NOMO-1 (cell line): ENCODE data around the gene SLMAP.

Source experiments
- DNase-seq, 2 experiments: peaks; one replicate each; lab custom pipeline; 2025; ENCODE audit not compliant: unreplicated experiment in 2 of 2; lab: John Stamatoyannopoulos, UW

The SLMAP gene

GRCh38 chr3:57752307-57752706, 3.8 kb upstream of the SLMAP start:
- DNase-seq = no peak

GRCh38 chr3:57753016-57753415, 3.1 kb upstream of the SLMAP start:
- no peak for DNase-seq

- peak in 1 of 2 experiments; percentile 65 for DNase-seq
Observed at GRCh38 chr3:57755368-57755675, 787 bp upstream of the SLMAP start.

DNA sequence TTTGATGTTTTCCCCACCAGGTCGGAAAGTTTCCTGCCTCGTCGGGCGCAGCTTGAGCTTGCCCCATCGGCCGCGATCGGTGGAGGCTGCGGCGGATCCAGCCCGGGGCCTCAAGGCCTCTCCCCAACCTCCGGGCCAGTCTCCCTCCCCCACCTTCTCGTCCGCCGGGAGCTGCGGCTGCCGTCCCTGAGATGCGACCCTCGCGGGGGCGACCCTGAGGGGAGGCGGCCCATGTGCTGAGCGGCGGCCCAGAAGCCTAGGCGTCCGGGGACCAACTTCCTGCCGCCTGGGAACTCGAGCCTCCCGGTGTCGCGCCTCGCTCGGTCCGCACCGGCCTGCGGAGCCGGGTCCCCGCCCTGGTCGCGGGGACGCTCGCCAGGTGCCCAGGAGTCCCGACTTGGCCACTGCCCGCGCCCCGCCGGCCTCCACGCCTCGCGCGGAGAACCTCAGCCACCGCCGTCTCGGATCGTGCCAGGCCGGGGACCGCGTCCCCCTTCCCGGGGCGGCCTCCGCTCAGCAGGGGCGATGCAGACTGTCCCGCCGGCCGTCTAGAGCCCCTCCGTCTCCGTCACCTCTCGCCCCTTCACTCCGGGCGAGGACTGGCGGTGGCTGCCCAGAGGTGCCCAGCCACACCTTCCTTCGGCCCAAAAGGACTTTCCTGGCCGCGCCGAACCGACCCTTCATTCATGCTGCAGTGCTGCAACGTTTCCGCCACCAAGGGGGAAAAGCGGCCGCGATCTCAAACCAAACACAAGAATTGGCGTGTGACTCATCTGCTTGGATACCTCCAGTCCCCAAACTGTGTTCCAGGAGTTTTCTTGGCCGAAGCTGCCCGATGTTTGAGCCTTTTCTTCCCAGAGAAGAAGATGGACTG, 656 bp downstream of the SLMAP start:
- DNase-seq = peak; percentile 12 to 34

DNA sequence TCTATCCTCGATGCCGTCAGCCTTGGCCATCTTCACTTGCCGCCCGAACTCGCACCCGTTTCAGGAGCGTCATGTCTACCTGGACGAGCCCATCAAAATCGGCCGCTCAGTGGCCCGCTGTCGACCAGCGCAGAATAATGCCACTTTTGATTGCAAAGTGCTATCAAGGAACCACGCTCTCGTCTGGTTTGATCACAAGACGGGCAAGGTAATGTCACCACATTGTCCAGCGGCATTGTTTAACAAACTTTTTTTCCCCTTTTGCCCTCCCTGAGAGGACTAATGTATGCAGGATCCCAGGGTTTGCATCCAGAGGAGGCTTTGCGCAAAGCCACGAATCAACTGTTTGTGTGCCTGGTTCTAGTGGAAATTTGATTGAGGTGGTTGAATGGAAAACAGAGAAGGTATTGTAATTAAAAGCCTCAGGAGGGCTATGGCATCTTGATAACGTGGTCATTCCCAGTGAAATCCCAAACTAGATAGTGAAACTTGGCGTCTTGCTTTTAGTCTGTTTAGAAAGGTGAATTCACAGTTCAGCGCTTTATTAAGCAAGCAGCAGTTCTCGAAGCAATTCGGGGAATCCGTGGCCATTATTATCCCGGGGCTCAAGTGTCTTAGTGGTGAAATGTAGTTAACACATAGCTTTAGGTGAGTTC, 1.7 kb downstream of the SLMAP start:
- peak in 1 of 2 experiments; percentile 12 for DNase-seq

- DNase-seq = no peak
Observed at GRCh38 chr3:57758686-57759085, 2.6 kb downstream of the SLMAP start.

DNA sequence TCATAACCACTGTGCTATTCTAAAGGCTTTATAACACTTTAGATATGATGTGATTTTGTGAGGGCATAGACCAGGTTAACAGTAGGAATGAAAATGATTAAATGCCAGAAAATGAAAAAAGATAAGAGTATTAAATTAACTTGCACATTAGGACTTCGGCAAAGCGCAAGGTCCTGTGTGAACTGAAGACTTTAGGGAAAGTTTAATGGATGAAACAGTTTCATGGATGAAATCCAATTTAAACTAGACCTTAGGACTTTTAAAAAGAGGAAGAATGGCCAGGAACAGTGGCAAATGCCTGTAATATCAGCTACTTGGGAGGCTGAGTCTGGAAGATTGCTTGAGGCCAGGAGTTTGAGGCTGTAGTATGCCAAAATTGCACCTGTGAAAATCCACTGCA, 8.7 kb downstream of the SLMAP start:
- DNase-seq = no peak

DNA sequence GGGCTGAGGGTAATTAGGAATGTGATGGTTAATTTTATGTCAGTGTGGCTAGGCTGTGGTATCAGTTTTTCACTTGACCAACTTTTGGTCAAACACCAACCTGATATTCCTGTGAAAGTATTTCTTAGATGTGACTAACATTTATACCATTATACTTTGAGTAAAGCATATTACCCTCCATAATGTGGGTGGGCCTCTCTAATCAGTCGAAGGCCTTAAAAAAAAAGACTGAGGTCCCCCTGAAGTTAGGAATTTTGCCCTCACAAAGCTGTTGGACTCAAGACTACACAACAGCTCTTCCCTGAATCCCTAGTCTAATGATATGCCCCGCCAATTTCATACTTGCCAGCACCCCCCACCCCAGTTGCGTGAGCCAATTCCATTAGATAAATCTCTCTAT, 12.5 kb downstream of the SLMAP start:
- no peak for DNase-seq

DNA sequence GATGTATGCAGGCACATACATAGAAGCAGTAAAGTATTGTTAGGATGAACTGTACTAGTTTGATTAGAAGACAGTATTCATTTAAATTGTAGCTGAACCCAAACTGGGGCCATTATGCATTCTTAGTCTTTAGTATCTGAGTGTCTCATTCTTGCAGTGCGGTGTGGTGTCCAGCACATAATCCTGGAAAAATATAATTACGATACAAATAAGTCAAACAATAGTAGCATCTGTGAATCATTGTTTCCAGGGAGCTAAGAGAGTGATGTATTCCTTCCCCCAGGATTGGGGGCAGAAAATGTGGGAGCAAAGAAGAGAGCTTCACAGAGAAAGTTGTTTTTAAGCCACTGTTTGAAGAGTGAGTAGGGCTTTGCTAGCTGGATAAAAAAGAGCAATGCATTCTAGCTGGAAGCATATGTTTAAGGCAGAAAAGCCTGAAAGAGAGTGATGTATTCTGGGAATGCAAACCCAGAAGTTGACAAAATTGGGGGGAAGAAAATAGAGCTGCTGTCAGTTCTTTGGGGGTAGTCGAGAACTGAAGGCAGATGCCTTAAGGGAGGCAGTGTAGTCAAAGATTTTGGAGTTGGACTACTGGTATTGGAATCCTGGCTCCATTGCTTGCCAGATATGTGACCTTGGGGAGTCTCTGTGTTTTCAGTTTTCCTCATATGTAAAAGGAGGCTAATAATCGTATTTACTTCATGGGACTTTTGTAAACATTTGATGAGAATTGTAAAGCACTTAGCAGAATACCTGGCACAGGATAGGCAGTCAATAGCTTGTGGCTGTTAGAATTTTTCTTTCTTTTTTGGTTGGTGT, 14.1 kb downstream of the SLMAP start:
- DNase-seq = no peak

GRCh38 chr3:57772251-57772650, 16.1 kb downstream of the SLMAP start:
- DNase-seq = no peak

- no peak for DNase-seq
Observed at GRCh38 chr3:57777774-57778173, 21.7 kb downstream of the SLMAP start.

DNA sequence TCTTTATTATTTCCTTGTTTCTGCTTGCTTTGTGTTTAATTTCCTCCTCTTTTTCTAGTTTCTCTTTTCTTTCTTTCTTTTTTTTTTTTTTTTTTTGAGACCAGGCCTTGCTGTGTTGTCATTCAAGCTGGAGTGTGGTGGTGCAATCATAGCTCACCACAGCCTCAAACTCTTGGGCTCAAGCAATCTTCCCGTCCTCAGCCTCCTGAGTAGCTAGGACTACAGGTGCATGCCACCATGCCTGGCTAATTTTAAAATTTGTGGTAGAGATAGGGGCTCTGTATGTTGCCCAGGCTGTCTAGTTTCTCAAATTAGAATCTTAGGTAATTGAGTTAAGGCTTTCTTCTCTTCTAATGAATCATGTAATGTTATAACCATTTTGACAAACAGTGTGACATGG, 22.4 kb downstream of the SLMAP start:
- peak; percentile 38 to 46 for DNase-seq

DNA sequence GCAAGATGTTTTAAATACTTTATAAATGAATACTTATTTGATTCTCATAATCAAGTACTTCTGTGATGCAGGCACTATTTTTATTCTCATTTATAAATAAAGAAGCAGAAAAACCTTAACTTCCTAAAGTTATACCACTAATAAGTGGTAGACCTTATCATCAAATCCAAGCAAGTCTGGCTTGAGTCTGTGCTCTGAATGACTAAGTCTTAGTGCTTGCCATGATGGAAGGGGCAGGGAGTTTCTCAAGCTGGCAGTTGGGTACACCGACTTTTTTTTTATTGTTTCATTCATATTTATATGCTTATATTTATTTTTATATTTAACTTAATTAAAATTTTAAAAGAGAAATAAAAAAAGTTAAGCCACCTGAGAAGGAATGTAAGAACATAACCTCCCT, 23.6 kb downstream of the SLMAP start:
- DNase-seq = no peak

DNA sequence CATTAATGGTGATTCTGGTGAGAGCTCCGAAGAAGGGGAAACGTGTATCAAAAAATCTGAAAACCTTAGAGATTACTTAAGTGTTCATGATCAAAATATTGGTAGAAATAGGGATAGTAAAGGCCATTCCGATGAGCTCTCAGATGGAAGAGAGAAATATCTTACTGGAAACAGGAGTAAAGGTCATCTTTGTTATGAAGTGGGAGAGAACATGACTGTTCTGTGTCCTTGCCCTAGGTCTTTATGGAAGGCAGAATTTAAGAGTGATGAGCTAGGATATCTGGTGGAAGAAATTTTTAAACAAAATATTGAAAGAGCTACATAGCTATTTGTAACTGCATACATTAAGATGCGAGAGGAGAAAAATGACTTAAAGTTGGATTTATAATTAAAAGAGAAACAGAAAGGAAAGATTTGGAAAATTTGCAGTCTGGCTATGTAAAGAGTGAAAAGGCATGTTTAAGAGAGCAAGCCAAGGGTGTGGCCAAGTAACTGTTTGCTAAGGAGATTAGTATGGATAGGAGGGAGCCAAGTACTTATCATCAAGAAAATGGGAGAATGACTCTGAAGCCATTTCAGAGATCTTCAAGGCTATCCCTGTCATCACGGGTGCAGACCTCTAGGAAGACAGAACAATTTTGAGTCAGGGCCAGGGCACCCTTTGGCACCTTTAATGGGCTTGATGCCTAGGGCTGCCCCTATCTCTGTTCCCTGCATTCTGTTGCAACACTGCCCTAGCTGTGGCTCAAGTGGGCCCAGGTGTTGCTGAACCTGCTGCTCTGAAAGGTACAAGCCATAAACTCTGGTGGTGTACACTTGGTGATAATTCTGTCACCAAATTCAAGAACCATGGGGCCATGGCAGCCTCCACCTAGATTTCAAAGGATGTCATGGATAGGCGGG, 27.3 kb downstream of the SLMAP start:
- no peak for DNase-seq

- no peak for DNase-seq
Observed at GRCh38 chr3:57784089-57784735, 28.1 kb downstream of the SLMAP start.

GRCh38 chr3:57785446-57785845, 29.3 kb downstream of the SLMAP start:
- DNase-seq = no peak

- no peak for DNase-seq
Observed at GRCh38 chr3:57787867-57788623, 31.9 kb downstream of the SLMAP start.

- no peak for DNase-seq
Observed at GRCh38 chr3:57788624-57789018, 32.5 kb downstream of the SLMAP start.

GRCh38 chr3:57791245-57791644, 35.1 kb downstream of the SLMAP start:
- peak; percentile 36 to 90 for DNase-seq
